ENCODE measurements around the gene SLC13A2. TPM values are rescaled to one million over a fixed set of nuclear protein-coding genes. Genes with fewer than 3 reads are reported as not detected.

SLC13A2 gene
- total RNA-seq, 8 experiments from 2014 or later = 0.09 to 1.00 (median 0.40) TPM; not detected in 4

- WGBS, 10 experiments = 40 to 100% (median 100%) methylated on average over 1 of the region's 2 CpGs; no CpG with 5 or more reads in 6 of the 10 experiments
- in situ Hi-C loops (cut with MboI; ENCODE audit: low pct_unique_long_range_greater_than_20kb in 2 of 9, low sequenced_read_pairs in 9 of 9, unreplicated experiment in 9 of 9) = no loop called here
- no peak for ATAC-seq (replicated peaks in 6 of 8)
- H3K4me3 ChIP-seq = no peak overlapping the region
- no peak overlapping the region for H3K27ac ChIP-seq
- H3K4me1 ChIP-seq (replicated peaks in 1 of 2) = peaks cover 16 to 26% of the 10 kb centered on the region in 2 donors
These were observed 53.8 kb downstream of the SLC13A2 start for GRCh38 chr17:28527181-28527681.

GRCh38 chr17:28527859-28528258 lies 54.4 kb downstream of the SLC13A2 start:
- Histone ChIP-seq H3K4me3 (no peak overlapping the region), H3K27ac (no peak overlapping the region), H3K4me1 (replicated peaks in 1 of 2) (peaks cover 16 to 26% of the 10 kb centered on the region in 2 donors)
- 80 to 100% (median 100%) methylated on average over 1 of the region's 2 CpGs; no CpG with 5 or more reads in 7 of the 10 experiments for WGBS, 10 experiments
- no peak for ATAC-seq (replicated peaks in 6 of 8)
- in situ Hi-C loops (cut with MboI; ENCODE audit: low pct_unique_long_range_greater_than_20kb in 2 of 9, low sequenced_read_pairs in 9 of 9, unreplicated experiment in 9 of 9) = no loop called here

- in situ Hi-C loops (cut with MboI; ENCODE audit: low pct_unique_long_range_greater_than_20kb in 2 of 9, low sequenced_read_pairs in 9 of 9, unreplicated experiment in 9 of 9) = no loop called here
- 47 to 64% (median 59%) methylated on average over 2 to 4 of the region's 9 CpGs; no CpG with 5 or more reads in 6 of the 10 experiments for WGBS, 10 experiments
- ATAC-seq (replicated peaks in 6 of 8) = peak in 7 of 8 experiments; percentile 6 to 40 (median 26)
- no peak overlapping the region for H3K4me3 ChIP-seq
- H3K27ac ChIP-seq = no peak overlapping the region
- peaks cover 16 to 26% of the 10 kb centered on the region in 2 donors for H3K4me1 ChIP-seq (replicated peaks in 1 of 2)
These were observed 55.0 kb downstream of the SLC13A2 start for GRCh38 chr17:28528327-28529012.

DNA sequence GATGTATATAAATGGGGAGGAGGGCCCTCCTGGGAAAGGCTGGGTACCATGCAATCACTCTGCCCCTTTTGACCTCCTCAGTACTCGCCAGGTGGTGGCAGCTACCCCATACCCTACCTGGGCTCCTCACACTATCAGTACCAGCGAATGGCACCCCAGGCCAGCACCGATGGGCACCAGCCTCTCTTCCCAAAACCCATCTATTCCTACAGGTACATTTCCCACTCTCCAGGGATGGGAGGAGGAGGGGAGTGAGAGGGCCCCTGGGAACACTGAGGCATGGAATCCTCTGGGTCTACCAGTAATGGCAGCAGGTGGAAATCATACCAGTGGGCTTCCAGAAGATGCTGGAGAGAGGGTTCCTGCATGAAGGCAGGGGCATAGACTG lies 55.6 kb downstream of the SLC13A2 start:
- H3K27ac ChIP-seq = no peak overlapping the region
- WGBS, 10 experiments = 70 to 100% methylated on average over 1 to 2 of the region's 3 CpGs; no CpG with 5 or more reads in 8 of the 10 experiments
- H3K4me1 ChIP-seq (replicated peaks in 1 of 2) = peaks cover 16 to 26% of the 10 kb centered on the region in 2 donors
- in situ Hi-C loops (cut with MboI; ENCODE audit: low pct_unique_long_range_greater_than_20kb in 2 of 9, low sequenced_read_pairs in 9 of 9, unreplicated experiment in 9 of 9) = no loop called here
- no peak for ATAC-seq (replicated peaks in 6 of 8)
- H3K4me3 ChIP-seq = no peak overlapping the region

DNA sequence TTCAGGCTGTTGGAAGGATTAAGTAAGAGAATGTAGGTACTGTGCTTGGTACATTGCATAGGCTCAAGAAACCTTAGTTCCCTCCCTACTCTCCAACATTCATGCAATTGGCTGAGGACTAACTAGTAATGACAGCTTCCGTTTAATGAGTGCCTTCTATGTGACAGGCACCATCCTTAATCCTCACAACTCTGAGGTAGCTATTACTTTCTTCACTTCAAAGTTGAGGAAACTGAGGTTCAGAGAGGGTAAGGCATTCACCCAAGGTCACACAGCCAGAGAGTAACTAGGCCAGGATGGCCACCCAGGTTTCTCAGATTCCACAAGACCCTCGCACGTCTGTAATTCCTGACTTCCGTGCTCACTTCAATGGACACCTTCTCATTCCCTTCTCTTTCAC lies 56.8 kb downstream of the SLC13A2 start:
- 29 to 100% (median 86%) methylated on average over 1 to 4 of the region's 4 CpGs; no CpG with 5 or more reads in 2 of the 10 experiments for WGBS, 10 experiments
- Histone ChIP-seq H3K4me3 (no peak overlapping the region), H3K4me1 (replicated peaks in 1 of 2) (peaks cover 12 to 16% of the 10 kb centered on the region in 2 donors), H3K27ac (no peak overlapping the region)
- no peak for ATAC-seq (replicated peaks in 6 of 8)
- in situ Hi-C loops (cut with MboI; ENCODE audit: low pct_unique_long_range_greater_than_20kb in 2 of 9, low sequenced_read_pairs in 9 of 9, unreplicated experiment in 9 of 9) = no loop called here

- Histone ChIP-seq H3K27ac (no peak overlapping the region), H3K4me3 (no peak overlapping the region), H3K4me1 (replicated peaks in 1 of 2) (peaks cover 12 to 13% of the 10 kb centered on the region in 2 donors)
- in situ Hi-C loops (cut with MboI; ENCODE audit: low pct_unique_long_range_greater_than_20kb in 2 of 9, low sequenced_read_pairs in 9 of 9, unreplicated experiment in 9 of 9) = no loop called here
- ATAC-seq (replicated peaks in 6 of 8) = no peak
- 40 to 100% (median 91%) methylated on average over 1 to 5 of the region's 7 CpGs; no CpG with 5 or more reads in 4 of the 10 experiments for WGBS, 10 experiments
These were observed 57.5 kb downstream of the SLC13A2 start for GRCh38 chr17:28530926-28531325.

- WGBS, 10 experiments = 60 to 78% methylated on average over 1 to 2 of the region's 7 CpGs; no CpG with 5 or more reads in 8 of the 10 experiments
- Histone ChIP-seq H3K4me1 (replicated peaks in 1 of 2) (peaks cover 6 to 7% of the 10 kb centered on the region in 2 donors), H3K4me3 (no peak overlapping the region), H3K27ac (no peak overlapping the region)
- ATAC-seq (replicated peaks in 6 of 8) = no peak
- in situ Hi-C loops (cut with MboI; ENCODE audit: low pct_unique_long_range_greater_than_20kb in 2 of 9, low sequenced_read_pairs in 9 of 9, unreplicated experiment in 9 of 9) = no loop called here
These were observed 58.9 kb downstream of the SLC13A2 start for GRCh38 chr17:28532050-28532960.

DNA sequence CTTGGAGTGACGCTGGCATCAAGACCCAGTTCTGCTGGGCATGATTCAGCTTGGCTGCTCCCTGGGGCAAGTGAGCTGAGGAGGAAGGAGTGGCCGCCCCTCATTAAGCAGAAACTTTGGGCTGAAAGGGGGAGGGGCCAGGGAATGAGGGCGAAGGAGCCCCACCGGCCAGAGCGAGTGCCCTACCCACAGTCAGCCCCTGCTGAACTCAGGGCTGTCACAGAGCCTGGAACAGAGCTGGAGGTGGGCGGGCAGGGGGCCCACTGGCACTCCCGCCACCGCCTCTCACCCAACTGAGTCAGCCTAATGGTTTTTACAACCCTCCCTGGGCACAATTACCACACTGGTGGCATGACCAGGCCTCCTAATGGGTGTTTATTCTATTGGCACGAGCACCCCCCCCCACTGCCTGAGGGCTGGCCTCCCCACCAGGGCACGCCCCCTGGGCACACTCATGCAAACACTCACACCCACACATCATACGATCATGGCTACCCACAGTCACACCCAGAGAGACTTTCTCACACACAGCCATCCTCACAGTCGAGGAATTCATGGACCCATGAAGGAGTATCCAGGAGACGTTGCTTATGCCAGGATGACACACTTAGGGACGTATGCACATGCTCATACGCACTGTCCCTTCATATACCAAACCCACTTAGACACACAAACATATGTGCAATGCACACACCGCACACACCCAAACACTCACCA lies 59.8 kb downstream of the SLC13A2 start:
- Histone ChIP-seq H3K4me3 (no peak overlapping the region), H3K4me1 (replicated peaks in 1 of 2) (peaks cover 5 to 6% of the 10 kb centered on the region in 2 donors), H3K27ac (no peak overlapping the region)
- 20 to 100% (median 88%) methylated on average over 1 to 5 of the region's 16 CpGs; no CpG with 5 or more reads in 4 of the 10 experiments for WGBS, 10 experiments
- in situ Hi-C loops (cut with MboI; ENCODE audit: low pct_unique_long_range_greater_than_20kb in 2 of 9, low sequenced_read_pairs in 9 of 9, unreplicated experiment in 9 of 9) = no loop called here
- peak in 3 of 8 experiments; percentile 66 to 79 (median 77) for ATAC-seq (replicated peaks in 6 of 8)

DNA sequence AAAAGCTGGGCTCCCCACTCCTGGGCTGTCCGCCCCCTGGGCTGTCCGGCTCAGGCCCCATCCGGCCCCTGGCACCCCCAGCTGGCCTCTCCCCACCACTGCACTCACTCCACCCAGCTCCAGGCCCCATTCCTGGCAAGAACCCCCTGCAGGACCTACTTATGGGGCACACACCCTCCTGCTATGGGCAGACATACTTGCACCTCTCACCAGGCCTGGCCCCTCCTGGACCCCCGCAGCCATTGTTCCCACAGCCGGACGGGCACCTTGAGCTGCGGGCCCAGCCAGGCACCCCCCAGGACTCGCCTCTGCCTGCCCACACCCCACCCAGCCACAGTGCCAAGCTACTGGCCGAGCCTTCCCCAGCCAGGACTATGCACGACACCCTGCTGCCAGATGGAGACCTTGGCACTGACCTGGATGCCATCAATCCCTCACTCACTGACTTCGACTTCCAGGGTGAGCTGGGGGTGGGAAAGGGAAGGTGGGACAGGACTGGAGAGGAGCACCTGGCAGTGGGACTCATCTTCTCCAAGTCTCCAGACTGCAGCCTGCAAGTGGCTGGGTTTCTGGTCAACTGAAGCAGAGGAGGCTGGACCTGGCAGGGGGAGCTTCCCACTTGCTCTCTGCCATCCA lies 61.4 kb downstream of the SLC13A2 start:
- H3K27ac ChIP-seq = no peak overlapping the region
- 20 to 44% methylated on average over 1 to 2 of the region's 11 CpGs; no CpG with 5 or more reads in 8 of the 10 experiments for WGBS, 10 experiments
- in situ Hi-C loops (cut with MboI; ENCODE audit: low pct_unique_long_range_greater_than_20kb in 2 of 9, low sequenced_read_pairs in 9 of 9, unreplicated experiment in 9 of 9) = loop anchor here in 1 of 9 experiments (5.0 kb wide), 1 partner anchor 38 kb away; no protein-coding TSS in a partner anchor
- H3K4me3 ChIP-seq = no peak overlapping the region
- H3K4me1 ChIP-seq (replicated peaks in 1 of 2) = no peaks in the 10 kb centered on the region
- ATAC-seq (replicated peaks in 6 of 8) = no peak

- peak in 1 of 8 experiments; percentile 10 for ATAC-seq (replicated peaks in 6 of 8)
- in situ Hi-C loops (cut with MboI; ENCODE audit: low pct_unique_long_range_greater_than_20kb in 2 of 9, low sequenced_read_pairs in 9 of 9, unreplicated experiment in 9 of 9) = loop anchor here in 1 of 9 experiments (5.0 kb wide), 1 partner anchor 39 kb away; no protein-coding TSS in a partner anchor
- 0 to 75% (median 60%) methylated on average over 1 to 2 of the region's 9 CpGs; no CpG with 5 or more reads in 5 of the 10 experiments for WGBS, 10 experiments
- Histone ChIP-seq H3K27ac (no peak overlapping the region), H3K4me1 (replicated peaks in 1 of 2) (no peaks in the 10 kb centered on the region), H3K4me3 (no peak overlapping the region)
These were observed 63.2 kb downstream of the SLC13A2 start for GRCh38 chr17:28536532-28537218.

DNA sequence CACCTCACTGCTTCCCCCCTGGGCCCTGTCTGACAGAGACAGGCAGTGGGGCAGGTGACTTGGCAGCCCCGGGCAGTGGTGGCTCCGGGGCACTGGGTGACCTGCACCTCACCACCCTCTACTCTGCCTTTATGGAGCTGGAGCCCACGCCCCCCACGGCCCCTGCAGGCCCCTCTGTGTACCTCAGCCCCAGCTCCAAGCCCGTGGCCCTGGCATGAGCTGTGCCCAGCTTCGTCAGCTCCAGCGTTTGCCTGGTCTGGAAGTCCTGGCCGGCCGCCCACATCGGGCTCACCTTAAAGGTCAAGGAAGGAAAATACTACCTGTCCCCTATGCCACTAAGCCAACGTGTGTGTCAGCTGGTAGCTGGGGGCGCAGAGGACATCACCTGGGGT lies 63.8 kb downstream of the SLC13A2 start:
- in situ Hi-C loops (cut with MboI; ENCODE audit: low pct_unique_long_range_greater_than_20kb in 2 of 9, low sequenced_read_pairs in 9 of 9, unreplicated experiment in 9 of 9) = loop anchor here in 1 of 9 experiments (5.0 kb wide), 1 partner anchor 40 kb away; no protein-coding TSS in a partner anchor
- Histone ChIP-seq H3K4me1 (replicated peaks in 1 of 2) (no peaks in the 10 kb centered on the region), H3K27ac (no peak overlapping the region), H3K4me3 (no peak overlapping the region)
- 80% methylated on average over 5 of the region's 12 CpGs; no CpG with 5 or more reads in 9 of the 10 experiments for WGBS, 10 experiments
- ATAC-seq (replicated peaks in 6 of 8) = no peak
